GM19372 (cell line): ENCODE results near the gene MED22.
"Not testable (repeated sequence)": the region's sequence is repeated elsewhere in the genome, so short reads cannot be mapped to it uniquely, and the experiment has no call there.

ENCODE experiments used
- ATAC-seq: cut with Tn5 transposase; IDR thresholded peaks from one replicate; pipeline ENCODE4 v1.9.1; 2021; ENCODE audit warnings: mild to moderate bottlenecking, low read depth, moderate library complexity; ENCODE audit not compliant: unreplicated experiment

MED22 gene

GRCh38 chr9:133339641-133340040, 8.3 kb downstream of the MED22 start:
- ATAC-seq: no peak

- ATAC-seq: peak; percentile 79
These were observed 11.8 kb downstream of the MED22 start, which contains the start of gene SURF6 for GRCh38 chr9:133335924-133336811. TSS of gene SURF6 (minus strand) at chr9:133336188. CDS start at chr9:133336132, 56 bp downstream.

GRCh38 chr9:133334888-133335287, 13.0 kb downstream of the MED22 start:
- not testable (repeated sequence) for ATAC-seq

DNA sequence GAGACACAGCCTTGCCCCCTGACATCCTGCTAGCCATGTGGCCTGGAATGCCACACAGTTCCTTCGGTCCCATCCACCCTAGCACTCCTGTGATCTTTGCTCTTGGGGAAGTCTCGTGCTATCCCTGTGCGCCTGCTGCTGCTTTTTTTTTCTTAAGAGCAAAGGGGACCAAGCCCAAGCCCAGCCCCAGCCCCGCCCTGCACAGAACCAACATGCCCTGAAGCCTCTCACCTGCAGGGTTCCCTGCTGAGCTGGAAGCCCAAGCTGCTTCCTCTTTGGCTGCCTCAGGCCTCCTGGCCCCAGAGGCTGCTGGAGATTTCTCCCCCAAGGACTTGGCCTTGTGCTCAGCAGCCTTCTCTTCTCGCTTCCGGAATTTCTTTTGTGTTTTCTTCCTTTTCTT, 13.8 kb downstream of the MED22 start:
- no peak for ATAC-seq

GRCh38 chr9:133333566-133333965, 14.4 kb downstream of the MED22 start:
- no peak for ATAC-seq

GRCh38 chr9:133333011-133333410, 14.9 kb downstream of the MED22 start:
- ATAC-seq: no peak

GRCh38 chr9:133332381-133332730, 15.6 kb downstream of the MED22 start:
- no peak for ATAC-seq

DNA sequence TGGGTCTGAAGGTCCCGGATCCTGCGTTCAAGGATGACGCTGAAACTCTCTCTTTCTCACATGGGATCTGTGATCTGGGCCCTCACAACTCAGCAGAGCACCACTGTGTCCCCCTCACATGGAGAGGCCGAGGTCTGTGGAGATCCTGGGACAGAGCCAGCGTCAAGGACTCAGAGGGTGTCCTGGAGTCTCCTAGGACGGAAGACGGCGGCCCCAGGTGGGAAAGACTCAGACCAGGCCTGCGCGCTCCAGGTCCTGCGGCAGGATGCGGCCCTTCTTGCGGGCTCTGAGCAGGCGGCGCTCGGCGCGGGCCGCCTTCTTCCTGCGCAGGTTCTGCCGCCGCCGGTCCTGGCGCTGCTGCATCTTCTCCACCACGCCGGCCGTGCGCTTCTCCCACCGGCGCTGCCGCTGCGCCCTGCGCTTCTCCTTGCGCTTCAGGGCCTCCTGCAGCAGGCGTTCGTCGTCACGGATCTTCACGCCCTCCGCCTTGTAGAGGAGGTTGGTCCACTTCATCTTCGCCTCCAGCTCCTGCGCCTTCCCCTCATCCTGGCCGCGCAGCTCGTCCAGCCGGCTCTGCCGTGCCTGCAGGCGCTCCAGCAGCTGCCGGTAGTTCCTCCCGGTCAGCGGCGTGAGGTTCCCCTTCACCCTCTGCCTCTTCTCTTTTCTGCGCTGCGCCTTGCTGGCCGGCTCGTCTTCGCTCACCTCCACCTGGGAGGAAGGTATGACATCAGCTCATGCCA, 16.1 kb downstream of the MED22 start:
- ATAC-seq: no peak

- ATAC-seq: no peak
These were observed 16.7 kb downstream of the MED22 start for GRCh38 chr9:133331221-133331620.

- not testable (repeated sequence) for ATAC-seq
These were observed 18.4 kb downstream of the MED22 start for GRCh38 chr9:133329306-133330156.

- no peak for ATAC-seq
These were observed 20.0 kb downstream of the MED22 start for GRCh38 chr9:133327834-133328484.

GRCh38 chr9:133327021-133327420, 20.9 kb downstream of the MED22 start:
- ATAC-seq: not testable (repeated sequence)

- ATAC-seq: no peak
These were observed 23.8 kb downstream of the MED22 start for GRCh38 chr9:133323991-133324703.

GRCh38 chr9:133323211-133323610, 24.7 kb downstream of the MED22 start:
- ATAC-seq: no peak

GRCh38 chr9:133322701-133323100, 25.2 kb downstream of the MED22 start:
- ATAC-seq: no peak

DNA sequence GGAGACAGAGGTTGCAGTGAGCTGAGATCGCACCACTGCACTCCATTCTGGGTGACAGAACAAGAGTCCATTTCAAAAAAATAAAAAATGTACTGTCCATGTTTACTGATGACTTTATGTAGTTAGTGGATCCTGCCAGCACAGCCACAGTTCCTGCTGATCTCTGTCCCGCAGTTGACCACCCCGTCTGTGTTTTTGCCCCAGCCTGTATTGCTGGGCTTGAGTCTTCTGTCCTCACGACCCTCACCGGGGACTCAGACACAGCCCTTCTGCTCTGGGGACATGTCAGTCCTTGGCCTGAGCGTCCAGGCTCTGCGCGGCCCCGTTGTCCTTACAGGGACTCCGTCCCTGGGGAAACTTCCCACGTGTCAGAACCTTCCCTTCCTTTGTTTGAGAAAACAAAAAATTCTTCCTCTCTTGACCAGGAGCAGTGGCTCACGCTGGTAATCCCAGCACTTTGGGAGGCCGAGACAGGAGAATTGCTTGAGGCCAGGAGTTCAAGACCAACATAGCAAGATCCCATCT, 26.5 kb downstream of the MED22 start:
- no peak for ATAC-seq

- ATAC-seq: no peak
These were observed 27.5 kb downstream of the MED22 start for GRCh38 chr9:133320421-133320881.

DNA sequence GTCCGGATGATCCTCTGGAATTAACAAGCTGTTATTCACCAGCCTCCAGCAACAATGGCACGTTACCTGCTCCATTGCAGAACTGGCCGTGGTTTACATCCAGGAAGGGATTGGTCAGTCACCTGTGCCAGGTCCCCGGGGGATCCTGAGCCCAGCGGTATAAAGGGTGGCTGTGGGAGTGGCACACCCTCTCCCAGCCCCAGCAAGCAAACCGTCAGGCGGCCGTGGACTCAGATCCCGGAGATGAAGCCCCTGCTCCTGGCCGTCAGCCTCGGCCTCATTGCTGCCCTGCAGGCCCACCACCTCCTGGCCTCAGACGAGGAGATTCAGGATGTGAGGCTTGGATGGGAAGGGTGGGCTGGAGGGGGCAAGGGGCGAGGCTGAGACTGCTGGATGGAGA, 30.4 kb downstream of the MED22 start:
- not testable (repeated sequence) for ATAC-seq

DNA sequence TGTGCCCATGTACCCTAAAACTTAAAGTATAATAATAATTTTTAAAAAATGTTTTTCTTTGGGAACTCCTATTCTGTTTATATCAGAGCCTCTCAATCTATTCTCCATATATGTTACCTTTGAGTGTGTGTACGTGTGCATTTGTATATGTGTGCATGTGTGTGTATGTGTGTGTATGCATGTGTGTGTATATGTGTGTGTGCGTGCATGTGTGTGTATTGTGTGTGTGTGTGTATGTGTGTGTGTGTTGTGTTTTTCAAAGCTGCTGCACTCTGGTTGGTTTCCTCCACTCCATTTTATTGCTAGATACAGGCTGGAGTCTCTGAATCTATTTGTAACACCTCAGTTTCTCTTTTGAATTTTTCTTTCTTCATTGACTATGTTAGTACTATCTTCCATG, 31.9 kb downstream of the MED22 start:
- ATAC-seq: no peak
